Measurements from ENCODE around the gene CBFA2T3.

The CBFA2T3 gene

DNA sequence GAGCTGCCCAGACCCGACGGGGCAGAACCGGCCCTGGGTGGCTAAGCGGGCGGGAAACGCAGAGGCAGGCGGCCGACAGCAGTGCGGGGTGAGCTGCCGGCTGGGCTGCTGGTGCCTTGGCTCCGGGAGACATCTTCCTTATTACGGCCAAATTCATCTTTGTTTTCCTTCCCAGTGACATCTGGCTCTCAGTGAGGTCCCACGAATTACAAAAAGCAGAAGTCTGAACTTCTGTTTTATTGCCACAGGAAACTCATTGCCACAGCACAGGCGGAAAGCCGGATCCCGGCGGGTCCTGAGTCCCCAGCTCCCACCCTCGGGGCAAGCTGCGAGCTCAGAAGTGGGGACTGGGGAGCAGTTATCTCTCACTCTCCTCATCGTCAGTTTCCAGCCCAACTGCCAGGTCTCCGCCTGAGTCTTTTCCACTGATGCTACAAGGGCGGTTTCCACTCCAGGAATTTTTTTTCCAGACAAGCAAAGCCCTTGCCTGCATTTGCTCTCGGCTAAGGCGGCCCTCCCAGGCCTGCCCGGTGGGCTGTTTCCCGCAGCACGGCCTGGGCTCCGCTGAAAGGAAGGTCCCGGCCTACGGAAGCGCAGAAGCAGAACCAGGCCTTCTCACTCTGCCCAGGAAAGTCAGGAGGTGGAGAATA lies 40.3 kb downstream of the CBFA2T3 start:
- DNase-seq: no peak

DNA sequence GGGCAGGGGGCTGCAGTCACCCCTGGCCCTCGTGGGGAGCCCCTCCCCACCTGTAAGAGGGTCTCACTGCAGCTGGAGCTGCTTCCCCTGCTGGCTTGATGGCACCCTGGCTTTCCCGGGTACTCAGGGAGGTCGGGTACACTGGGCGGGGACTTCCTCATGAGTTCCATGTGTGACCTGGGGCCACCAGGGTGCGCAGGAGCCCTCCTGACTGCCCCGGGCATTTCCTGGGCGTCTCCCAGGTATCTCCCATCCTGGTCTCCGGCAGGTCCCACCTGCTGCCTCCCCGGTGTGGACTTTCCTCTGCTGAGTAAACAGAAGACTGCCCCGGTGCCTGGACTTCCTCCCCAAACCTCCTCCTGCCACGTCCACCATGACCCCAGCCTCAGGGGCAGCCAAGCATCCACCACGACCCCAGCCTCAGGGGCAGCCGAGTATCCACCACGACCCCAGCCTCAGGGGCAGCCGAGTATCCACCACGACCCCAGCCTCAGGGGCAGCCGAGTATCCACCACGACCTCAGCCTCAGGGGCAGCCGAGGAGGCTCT lies 40.9 kb downstream of the CBFA2T3 start:
- no peak for DNase-seq

DNA sequence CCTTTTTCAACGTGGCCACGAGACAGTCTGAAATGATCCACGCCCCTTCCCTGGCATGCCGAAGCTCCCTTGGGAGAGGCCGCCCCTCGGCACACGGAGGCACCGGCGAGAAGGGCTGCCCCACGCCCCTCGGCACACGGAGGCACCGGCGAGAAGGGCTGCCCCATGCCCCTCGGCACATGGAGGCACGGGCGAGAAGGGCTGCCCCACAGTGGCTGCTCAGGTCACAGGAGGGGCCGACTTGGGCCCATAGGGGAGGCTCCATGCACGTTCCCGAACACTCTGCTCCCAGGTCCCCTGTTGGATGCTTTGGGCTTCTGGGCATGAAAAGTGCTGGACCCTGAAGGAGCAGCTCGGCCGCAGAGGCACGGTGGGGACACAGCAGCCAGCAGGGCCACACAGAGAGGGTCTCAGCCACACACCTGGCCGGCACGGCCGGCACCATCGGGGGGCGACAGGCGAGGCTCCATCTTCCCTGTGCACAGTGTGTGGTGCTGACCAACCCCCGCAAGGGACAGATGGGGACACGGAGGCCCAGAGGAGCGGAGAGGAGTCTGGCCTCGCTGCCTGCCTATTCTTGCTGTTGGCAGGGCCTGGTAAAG lies 42.8 kb downstream of the CBFA2T3 start:
- DNase-seq: no peak

GRCh38 chr16:88932929-88933328 lies 44.1 kb downstream of the CBFA2T3 start:
- DNase-seq: no peak

DNA sequence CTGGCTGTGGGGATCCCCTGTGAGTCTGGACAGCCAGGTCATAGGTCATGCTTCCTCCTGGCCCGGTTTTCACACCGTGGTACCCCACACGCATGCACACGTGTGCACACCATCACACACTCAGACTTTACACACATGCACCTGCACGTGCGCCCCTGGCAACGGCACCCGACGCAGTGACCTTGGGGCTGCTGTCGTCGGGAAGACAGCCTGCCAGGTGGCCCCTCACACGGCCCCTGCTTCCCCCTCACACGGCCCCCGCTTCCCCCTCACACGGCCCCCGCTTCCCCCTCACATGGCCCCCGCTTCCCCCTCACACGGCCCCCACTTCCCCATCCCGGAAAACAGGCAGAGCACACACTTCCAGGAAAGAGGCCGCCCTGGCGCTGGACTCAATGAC lies 45.1 kb downstream of the CBFA2T3 start:
- no peak for DNase-seq

DNA sequence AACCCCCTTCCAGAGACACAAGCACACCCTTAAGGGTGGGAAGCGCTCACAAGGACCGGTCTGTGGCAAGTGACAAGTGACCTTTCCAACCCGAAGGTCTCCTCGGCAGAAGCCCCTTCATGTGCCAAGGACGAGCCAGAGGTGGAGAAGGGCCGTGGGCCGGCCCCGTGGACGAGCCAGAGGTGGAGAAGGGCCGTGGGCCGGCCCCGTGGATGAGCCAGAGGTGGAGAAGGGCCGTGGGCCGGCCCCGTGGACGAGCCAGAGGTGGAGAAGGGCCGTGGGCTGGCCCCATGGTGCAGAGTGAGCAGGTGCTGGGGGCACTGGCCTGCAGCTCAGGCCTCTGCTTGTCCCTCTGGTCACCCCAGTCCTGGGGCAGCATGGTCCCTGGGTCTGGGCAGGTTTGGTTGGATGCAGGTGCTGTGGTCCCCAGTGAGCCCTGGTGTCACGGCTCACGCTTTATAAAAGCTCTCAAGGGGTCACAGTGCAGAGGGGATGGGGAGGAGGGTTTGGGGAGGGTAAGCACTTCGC lies 45.6 kb downstream of the CBFA2T3 start:
- no peak for DNase-seq

DNA sequence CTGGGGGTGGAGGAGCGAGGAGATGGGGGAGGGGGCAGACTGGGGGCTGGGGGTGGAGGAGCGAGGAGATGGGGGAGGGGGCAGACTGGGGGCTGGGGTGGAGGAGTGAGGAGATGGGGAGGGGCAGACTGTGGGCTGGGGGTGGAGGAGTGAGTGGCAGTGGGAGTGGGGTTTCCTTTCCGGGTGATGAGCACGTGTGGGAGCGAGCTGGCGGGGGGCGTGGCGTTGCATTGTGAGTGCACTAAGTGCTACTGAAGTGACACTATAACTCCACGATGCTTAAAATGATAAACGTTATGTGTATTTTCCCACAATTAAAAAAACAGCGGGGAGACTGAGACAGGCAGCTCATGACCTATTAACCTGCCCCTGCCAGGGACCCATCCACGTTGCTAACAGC lies 46.3 kb downstream of the CBFA2T3 start:
- no peak for DNase-seq

DNA sequence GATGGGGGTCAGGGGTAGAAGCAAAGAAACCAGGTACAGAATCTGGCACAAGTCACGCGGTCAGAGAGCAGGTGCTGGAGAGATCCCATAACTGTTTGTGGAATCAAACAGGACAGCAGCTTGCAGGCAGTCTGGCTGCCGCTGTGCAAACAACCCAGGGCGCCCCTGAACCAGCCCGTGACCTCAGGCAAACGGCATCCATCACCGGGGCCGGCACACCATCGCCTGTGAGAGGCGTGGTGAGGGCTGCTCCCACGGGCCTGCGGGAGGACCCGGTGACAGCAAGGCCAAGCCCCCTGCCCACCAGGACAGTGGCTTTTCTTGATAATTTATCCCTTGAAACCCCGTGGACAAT lies 47.9 kb downstream of the CBFA2T3 start:
- no peak for DNase-seq

GRCh38 chr16:88928405-88929090 lies 48.5 kb downstream of the CBFA2T3 start:
- DNase-seq: no peak

DNA sequence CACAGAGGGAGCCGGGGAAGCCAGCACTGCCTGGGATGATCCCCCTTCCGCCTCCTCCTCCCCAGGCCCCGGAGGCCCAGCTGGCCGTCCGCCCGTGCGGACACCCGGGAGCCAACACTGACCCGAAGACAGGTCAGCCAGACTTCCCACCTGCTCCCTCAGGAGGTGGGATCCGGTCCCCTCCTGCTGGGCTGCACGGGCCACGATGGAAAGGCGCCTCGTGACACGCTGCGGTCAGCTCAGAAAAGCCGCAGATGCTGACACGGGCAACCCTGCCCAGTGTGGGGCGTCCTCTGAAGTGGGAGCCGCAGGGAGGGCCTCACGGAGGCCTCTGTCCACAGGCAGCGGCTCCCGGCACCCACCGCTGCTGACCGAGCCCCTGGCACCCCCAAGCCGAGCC lies 49.3 kb downstream of the CBFA2T3 start:
- DNase-seq: no peak

GRCh38 chr16:88927010-88927409 lies 50.0 kb downstream of the CBFA2T3 start:
- no peak for DNase-seq

- DNase-seq: no peak
These were observed 50.5 kb downstream of the CBFA2T3 start for GRCh38 chr16:88926374-88926990.

GRCh38 chr16:88925540-88925887 lies 51.5 kb downstream of the CBFA2T3 start:
- DNase-seq: no peak

- no peak for DNase-seq
These were observed 52.0 kb downstream of the CBFA2T3 start for GRCh38 chr16:88924834-88925539.

DNA sequence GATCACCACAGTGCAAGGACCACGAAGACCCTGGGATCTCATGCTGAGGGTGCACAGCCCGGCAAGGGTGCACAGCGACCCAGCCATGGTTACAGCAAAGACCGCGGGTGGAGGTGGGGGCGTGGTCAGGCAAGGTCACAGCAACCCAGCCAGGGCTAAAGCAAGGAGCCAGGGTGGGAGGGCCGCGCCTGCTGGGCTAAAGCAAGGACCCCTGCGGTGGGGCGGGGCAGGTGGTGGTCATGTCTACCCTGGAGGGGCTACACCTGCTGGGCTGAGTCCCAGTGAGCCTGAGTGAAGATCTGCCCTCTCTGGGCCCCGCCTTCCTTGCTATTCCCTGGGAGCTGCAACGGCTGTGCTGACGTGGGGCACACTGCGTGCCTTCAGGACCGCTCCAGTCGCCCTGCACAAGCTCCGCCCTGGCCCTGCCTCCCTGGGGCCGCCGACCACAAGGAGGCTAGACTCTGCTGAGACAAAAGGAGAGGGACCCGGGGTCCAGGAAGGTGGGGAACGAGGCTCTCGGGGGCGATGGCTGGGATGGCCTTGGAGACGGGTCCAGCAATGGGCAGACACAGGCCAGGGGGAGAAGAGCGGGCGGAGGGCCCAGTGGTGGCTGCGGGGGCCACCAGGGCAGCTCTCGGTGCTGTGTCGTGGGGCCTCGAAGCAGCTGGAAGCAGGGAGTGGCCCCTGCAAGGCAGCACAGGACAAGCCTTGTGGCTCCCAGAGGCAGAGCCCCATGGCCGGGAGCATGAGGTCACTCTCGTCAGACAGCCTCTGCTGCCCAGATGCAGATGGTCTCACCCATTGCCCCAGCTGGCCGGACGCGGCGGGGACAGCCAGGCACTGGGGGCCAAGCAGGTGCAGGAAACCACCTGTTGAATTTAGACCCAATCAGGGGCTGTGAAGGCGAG lies 52.8 kb downstream of the CBFA2T3 start:
- DNase-seq: no peak

GRCh38 chr16:88923450-88923849 lies 53.6 kb downstream of the CBFA2T3 start:
- no peak for DNase-seq

- DNase-seq: no peak
These were observed 54.1 kb downstream of the CBFA2T3 start for GRCh38 chr16:88922826-88923410.

- DNase-seq: no peak
These were observed 54.7 kb downstream of the CBFA2T3 start for GRCh38 chr16:88922114-88922825.

- DNase-seq: no peak
These were observed 55.4 kb downstream of the CBFA2T3 start for GRCh38 chr16:88921591-88921990.
